SK-N-MC (cell line): ENCODE results near the gene KRTAP13-3.

ENCODE experiments used
- EZH2 ChIP-seq: fragments of 200-600 bp; sonication (generic); IDR thresholded peaks from one replicate; pipeline ENCODE4 v1.6.1; 2017; ENCODE audit warnings: antibody characterized with exemption
- POLR2AphosphoS5 ChIP-seq: IDR thresholded peaks from 2 replicates; pipeline ENCODE4 v1.6.1; 2012; ENCODE audit warnings: mild to moderate bottlenecking, low read depth, low read length, borderline replicate concordance

GRCh38 chr21:30425826-30426225 is at the start of gene KRTAP13-3:
- no peak for TF ChIP-seq EZH2
- TF ChIP-seq POLR2AphosphoS5 = no peak
